Tibial nerve (tissue), 4 donors: ENCODE data around the gene TOR3A. TPM values are rescaled to one million over a fixed set of nuclear protein-coding genes. Genes with fewer than 3 reads are reported as not detected.
A peak's percentile ranks its signal among the peaks of the same experiment; 100 is the strongest.

Source experiments
- DNase-seq, 2 donors: peaks; one replicate each; pipeline ENCODE4 v3.0.0-alpha.2; 2019; ENCODE audit warnings: low spot score in 2 of 2
- H3K27ac ChIP-seq, 4 donors: fragments of 200-600 bp; sonication (generic) in 3 of 4; one replicate each; pipeline ENCODE4 v1.5.1; 2017 to 2019; ENCODE audit warnings: mild to moderate bottlenecking in 1 of 4
- H3K27me3 ChIP-seq, 2 donors: fragments of 200-600 bp; sonication (generic) in 1 of 2; one replicate each; pipeline versions ENCODE4 v1.5.1 to v1.6.0; 2017 to 2019
- H3K36me3 ChIP-seq, 3 donors: fragments of 200-600 bp; sonication (generic); one replicate each; pipeline ENCODE4 v1.5.1; 2018 to 2019
- H3K4me1 ChIP-seq, 4 donors: fragments of 200-600 bp; sonication (generic) in 3 of 4; one replicate each; pipeline ENCODE4 v1.5.1; 2017 to 2019
- H3K4me3 ChIP-seq, 4 donors: fragments of 200-600 bp; sonication (generic) in 3 of 4; one replicate each; pipeline ENCODE4 v1.5.1; 2017 to 2019; ENCODE audit warnings: mild to moderate bottlenecking in 1 of 4, moderate library complexity in 1 of 4
- H3K9me3 ChIP-seq, 4 donors: fragments of 200-600 bp; sonication (generic) in 3 of 4; one replicate each; pipeline ENCODE4 v1.5.1; 2017 to 2019
- EP300 ChIP-seq, 2 donors: sonication (generic); formaldehyde crosslinking; IDR thresholded peaks; one replicate each; pipeline ENCODE4 v1.6.1; 2017; ENCODE audit warnings: antibody characterized with exemption in 2 of 2, mild to moderate bottlenecking in 1 of 2
- POLR2A ChIP-seq, 2 donors: fragments of 450-650 bp; IDR thresholded peaks; one replicate each; pipeline ENCODE4 v1.6.1; 2017; ENCODE audit warnings: antibody characterized with exemption in 2 of 2, mild to moderate bottlenecking in 2 of 2, moderate library complexity in 2 of 2
- WGBS, 2 donors: methylation state at CpG; one replicate each; pipeline ENCODE4 v1.1.5; 2018; 5-methylcytosine and 5-hydroxymethylcytosine counted together
- total RNA-seq, 4 donors: library from RNA; depleted of rRNA; stranded (reverse); fragments of >200 nt; gene quantifications; one replicate each; pipeline ENCODE4 v1.1.0, GENCODE V29; 2016
- TF ChIP-seq, protein P1 (sequence below), 5 experiments: fragments of 200-600 bp in 3 of 5; fragments of 450-650 bp in 2 of 5; sonication (generic) in 3 of 5; IDR thresholded peaks; one replicate each; pipeline ENCODE4 v1.5.1; 2016 to 2019; ENCODE audit warnings: antibody characterized with exemption in 5 of 5, mild to moderate bottlenecking in 3 of 5, moderate library complexity in 2 of 5

Gene TOR3A
- total RNA-seq, 4 donors from 2014 or later: 72.1 to 115 (median 83.3) TPM

DNA sequence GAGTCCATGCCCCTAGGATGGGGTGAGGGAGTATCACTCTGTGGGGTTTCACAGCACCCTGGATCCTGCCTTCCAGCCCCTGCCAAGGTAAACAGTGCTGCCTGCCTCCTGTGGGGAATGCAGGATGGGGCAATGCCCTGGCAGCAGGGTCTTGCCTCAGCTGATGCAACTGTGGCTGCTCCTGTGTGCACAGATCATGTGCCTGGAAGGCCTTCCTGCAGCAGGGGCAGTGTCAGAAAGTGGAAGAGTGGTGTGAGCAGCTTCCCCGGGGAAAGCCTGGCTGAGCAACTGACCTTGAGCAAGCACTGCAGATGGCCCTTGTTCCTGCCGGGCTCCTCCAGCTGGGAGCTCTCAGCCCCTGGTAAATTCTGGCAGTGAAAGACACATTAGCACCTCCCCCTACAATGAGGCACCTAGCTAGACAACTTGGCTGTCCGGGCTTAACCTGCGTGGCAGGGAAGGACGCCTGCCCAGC lies 9.9 kb downstream of the TOR3A start:
- TF ChIP-seq EP300 (IDR thresholded peaks at IDR 0.05) (peak in 1 of 2 donors; percentile 77), POLR2A (IDR thresholded peaks at IDR 0.05) (no peak)
- Histone ChIP-seq H3K4me1 (peaks cover 0 to 32% (median 3%) of the 10 kb centered on the region in 4 donors), H3K4me3 (no peak overlapping the region), H3K9me3 (no peaks in the 10 kb centered on the region), H3K27me3 (no peaks in the 10 kb centered on the region), H3K27ac (peak overlapping the region in 3 of 4 donors; percentile 25 to 70 (median 60)), H3K36me3 (peaks cover 0 to 93% (median 22%) of the 10 kb centered on the region in 3 donors)
- peak; percentile 47 to 51 for DNase-seq
- WGBS, 2 donors: 63 to 66% methylated on average over 4 to 5 of the region's 5 CpGs

DNA sequence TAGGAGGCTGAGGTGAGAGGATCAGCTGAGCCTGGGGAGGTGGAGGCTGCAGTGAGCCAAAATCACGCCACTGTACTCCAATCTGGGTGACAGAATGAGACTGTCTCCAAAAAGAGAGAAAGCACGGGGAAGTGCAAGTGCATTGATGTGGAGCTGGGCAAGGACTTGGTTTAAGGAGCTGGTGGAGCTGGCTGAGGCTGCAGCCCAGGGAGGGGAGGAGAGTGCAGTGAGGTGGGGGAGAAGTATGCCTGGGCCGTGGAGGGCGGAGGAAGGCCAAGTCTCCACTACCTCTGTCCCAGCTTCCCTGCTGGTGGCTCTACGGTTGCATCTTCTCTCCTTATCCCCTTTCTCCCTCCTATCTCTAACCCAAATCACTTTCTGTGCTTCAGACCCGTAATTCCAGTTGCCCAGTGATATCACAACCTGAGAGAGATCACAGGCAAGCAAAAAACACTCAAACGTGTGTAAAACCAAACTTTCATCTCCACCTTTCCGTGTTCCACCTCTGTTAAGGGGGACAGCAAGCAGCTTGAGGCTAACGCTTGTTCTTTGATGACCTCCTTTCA lies 11.1 kb downstream of the TOR3A start:
- DNase-seq: no peak
- no peak overlapping the region for H3K27ac ChIP-seq

DNA sequence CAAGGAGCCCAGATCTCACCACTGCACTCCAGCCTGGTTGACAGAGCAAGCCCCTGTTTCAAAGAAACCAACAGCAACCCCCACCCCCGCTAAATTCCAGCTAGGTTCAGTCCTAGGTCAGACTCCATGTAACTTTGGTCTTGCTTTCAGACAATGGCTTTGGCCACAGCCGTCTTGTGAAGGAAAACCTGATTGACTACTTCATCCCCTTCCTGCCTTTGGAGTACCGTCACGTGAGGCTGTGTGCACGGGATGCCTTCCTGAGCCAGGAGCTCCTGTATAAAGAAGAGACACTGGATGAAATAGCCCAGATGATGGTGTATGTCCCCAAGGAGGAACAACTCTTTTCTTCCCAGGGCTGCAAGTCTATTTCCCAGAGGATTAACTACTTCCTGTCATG lies 12.9 kb downstream of the TOR3A start:
- Histone ChIP-seq H3K36me3 (peaks cover 0 to 84% (median 22%) of the 10 kb centered on the region in 3 donors), H3K4me1 (peaks cover 0 to 27% (median 2%) of the 10 kb centered on the region in 4 donors), H3K27ac (no peak overlapping the region), H3K27me3 (no peaks in the 10 kb centered on the region), H3K9me3 (no peaks in the 10 kb centered on the region), H3K4me3 (no peak overlapping the region)
- 61 to 68% methylated on average over 5 of the region's 5 CpGs for WGBS, 2 donors
- TF ChIP-seq EP300 (IDR thresholded peaks at IDR 0.05) (no peak), POLR2A (IDR thresholded peaks at IDR 0.05) (no peak)
- TF ChIP-seq, protein P1, sequence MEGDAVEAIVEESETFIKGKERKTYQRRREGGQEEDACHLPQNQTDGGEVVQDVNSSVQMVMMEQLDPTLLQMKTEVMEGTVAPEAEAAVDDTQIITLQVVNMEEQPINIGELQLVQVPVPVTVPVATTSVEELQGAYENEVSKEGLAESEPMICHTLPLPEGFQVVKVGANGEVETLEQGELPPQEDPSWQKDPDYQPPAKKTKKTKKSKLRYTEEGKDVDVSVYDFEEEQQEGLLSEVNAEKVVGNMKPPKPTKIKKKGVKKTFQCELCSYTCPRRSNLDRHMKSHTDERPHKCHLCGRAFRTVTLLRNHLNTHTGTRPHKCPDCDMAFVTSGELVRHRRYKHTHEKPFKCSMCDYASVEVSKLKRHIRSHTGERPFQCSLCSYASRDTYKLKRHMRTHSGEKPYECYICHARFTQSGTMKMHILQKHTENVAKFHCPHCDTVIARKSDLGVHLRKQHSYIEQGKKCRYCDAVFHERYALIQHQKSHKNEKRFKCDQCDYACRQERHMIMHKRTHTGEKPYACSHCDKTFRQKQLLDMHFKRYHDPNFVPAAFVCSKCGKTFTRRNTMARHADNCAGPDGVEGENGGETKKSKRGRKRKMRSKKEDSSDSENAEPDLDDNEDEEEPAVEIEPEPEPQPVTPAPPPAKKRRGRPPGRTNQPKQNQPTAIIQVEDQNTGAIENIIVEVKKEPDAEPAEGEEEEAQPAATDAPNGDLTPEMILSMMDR (IDR thresholded peaks at IDR 0.05): no peak
- no peak for DNase-seq

More for the DNA sequence above, 11.1 kb downstream of the TOR3A start:
- TF ChIP-seq, protein P1 (IDR thresholded peaks at IDR 0.05): no peak
- TF ChIP-seq EP300 (IDR thresholded peaks at IDR 0.05): no peak
- WGBS, 2 donors: 86 to 93% methylated on average over 9 of the region's 9 CpGs
- Histone ChIP-seq H3K4me3 (no peak overlapping the region), H3K4me1 (peaks cover 0 to 32% (median 3%) of the 10 kb centered on the region in 4 donors), H3K27me3 (no peaks in the 10 kb centered on the region), H3K9me3 (no peaks in the 10 kb centered on the region), H3K36me3 (peaks cover 0 to 93% (median 22%) of the 10 kb centered on the region in 3 donors)

DNA sequence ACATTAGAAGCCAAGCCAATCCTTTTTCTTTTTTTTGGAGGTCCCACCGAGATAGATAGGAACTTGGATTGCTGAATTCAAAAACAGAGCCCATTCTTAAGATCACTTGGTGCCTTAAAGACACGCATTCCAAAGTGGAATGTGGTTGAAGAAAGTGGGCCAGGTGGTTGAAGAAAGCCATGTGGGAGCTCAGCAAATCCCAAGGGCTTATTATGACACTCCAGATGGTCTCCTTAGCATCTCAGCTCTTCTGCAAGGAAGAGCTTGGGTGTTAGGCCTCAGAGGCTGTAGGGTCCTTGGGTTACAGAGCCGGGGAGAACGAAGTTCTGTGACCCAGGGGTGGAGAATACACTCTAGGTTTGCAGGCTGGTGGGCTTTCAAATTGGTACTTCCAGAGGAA lies 13.5 kb downstream of the TOR3A start:
- TF ChIP-seq POLR2A (IDR thresholded peaks at IDR 0.05) (no peak), EP300 (IDR thresholded peaks at IDR 0.05) (no peak)
- TF ChIP-seq, protein P1 (IDR thresholded peaks at IDR 0.05): no peak
- peaks cover 0 to 84% (median 22%) of the 10 kb centered on the region in 3 donors for H3K36me3 ChIP-seq
- H3K27me3 ChIP-seq: no peaks in the 10 kb centered on the region
- no peak overlapping the region for H3K27ac ChIP-seq
- H3K4me1 ChIP-seq: peaks cover 0 to 21% (median 0%) of the 10 kb centered on the region in 4 donors
- DNase-seq: no peak
- WGBS, 2 donors: 83 to 88% methylated on average over 4 of the region's 4 CpGs
- no peaks in the 10 kb centered on the region for H3K9me3 ChIP-seq
- no peak overlapping the region for H3K4me3 ChIP-seq

DNA sequence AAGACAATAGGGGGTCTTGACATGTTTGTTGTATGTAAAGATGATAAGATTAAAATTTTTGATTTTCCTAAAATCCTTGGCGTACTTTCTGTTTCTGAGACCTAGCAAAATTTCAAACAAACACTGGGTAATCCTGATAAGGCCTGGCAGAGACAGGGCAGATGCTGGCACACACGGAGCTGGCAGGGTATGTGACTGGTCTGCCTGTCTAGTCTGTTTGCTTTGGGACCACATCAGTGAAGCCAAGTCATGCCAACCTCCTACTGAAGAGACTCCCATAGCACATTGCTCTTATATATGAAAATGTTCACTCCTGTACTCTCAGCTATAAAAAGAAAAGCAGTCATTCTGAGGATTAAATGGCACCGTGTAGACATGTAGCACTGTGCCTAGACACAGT lies 14.1 kb downstream of the TOR3A start:
- no peaks in the 10 kb centered on the region for H3K27me3 ChIP-seq
- 87% methylated on average over 3 of the region's 3 CpGs for WGBS, 2 donors
- peaks cover 0 to 86% (median 22%) of the 10 kb centered on the region in 3 donors for H3K36me3 ChIP-seq
- TF ChIP-seq, protein P1 (IDR thresholded peaks at IDR 0.05): no peak
- peaks cover 0 to 16% (median 0%) of the 10 kb centered on the region in 4 donors for H3K4me1 ChIP-seq
- no peaks in the 10 kb centered on the region for H3K9me3 ChIP-seq
- no peak overlapping the region for H3K27ac ChIP-seq
- no peak for DNase-seq
- no peak overlapping the region for H3K4me3 ChIP-seq
